DOHH2 (cell line): Measurements from ENCODE around the gene FAM156A.
"Not testable (repeated sequence)": the region's sequence is repeated elsewhere in the genome, so short reads cannot be mapped to it uniquely, and the experiment has no call there.

ENCODE experiments used
- H3F3A ChIP-seq: fragments of 200-600 bp; sonication (generic), shearing (Covaris generic); 2 replicates; pipeline ENCODE4 v1.6.0; 2016; ENCODE audit warnings: antibody characterized with exemption, mild to moderate bottlenecking; ENCODE audit not compliant: control insufficient read depth, insufficient read depth
- H3K27ac ChIP-seq: fragments of 200-600 bp; sonication (generic); 2 replicates; pipeline ENCODE4 v1.5.1; 2014; ENCODE audit warnings: low read depth, mild to moderate bottlenecking, low read length, moderate library complexity
- H3K27me3 ChIP-seq: fragments of 200-600 bp; sonication (generic); 2 replicates; pipeline ENCODE4 v1.6.1; 2014; ENCODE audit warnings: mild to moderate bottlenecking, low read length, mixed read lengths; ENCODE audit not compliant: control insufficient read depth
- H3K36me3 ChIP-seq: fragments of 200-600 bp; sonication (generic); 2 replicates; pipeline ENCODE4 v1.6.1; 2014; ENCODE audit warnings: mild to moderate bottlenecking, low read length, moderate library complexity, mixed read lengths; ENCODE audit not compliant: control insufficient read depth
- H3K4me1 ChIP-seq: fragments of 200-600 bp; sonication (generic); 2 replicates; pipeline ENCODE4 v1.6.1; 2014; ENCODE audit warnings: mild to moderate bottlenecking, low read length, mixed read lengths; ENCODE audit not compliant: control insufficient read depth
- H3K4me2 ChIP-seq: fragments of 200-600 bp; sonication (generic); 2 replicates; pipeline ENCODE4 v1.6.0; 2014; ENCODE audit warnings: mild to moderate bottlenecking, low read length, moderate library complexity
- H3K4me3 ChIP-seq: fragments of 200-600 bp; sonication (generic); 2 replicates; pipeline ENCODE4 v1.5.1; 2014; ENCODE audit warnings: mild to moderate bottlenecking, low read length, mixed read lengths
- H3K79me2 ChIP-seq: fragments of 200-600 bp; sonication (generic); 2 replicates; pipeline ENCODE4 v1.6.1; 2014; ENCODE audit warnings: mild to moderate bottlenecking, low read length, mixed read lengths; ENCODE audit not compliant: control insufficient read depth
- H3K9me2 ChIP-seq: fragments of 200-600 bp; sonication (generic); replicated peaks from 2 replicates; pipeline ENCODE4 v1.6.1; 2014; ENCODE audit warnings: mild to moderate bottlenecking, low read length, mixed read lengths; ENCODE audit not compliant: control insufficient read depth
- H3K9me3 ChIP-seq: fragments of 200-600 bp; sonication (generic); 2 replicates; pipeline ENCODE4 v1.6.1; 2014; ENCODE audit warnings: antibody characterized with exemption, low read length, mixed read lengths; ENCODE audit not compliant: control insufficient read depth, insufficient read depth
- H4K20me1 ChIP-seq: fragments of 200-600 bp; sonication (generic); 2 replicates; pipeline ENCODE4 v1.6.0; 2014; ENCODE audit warnings: low read depth, mild to moderate bottlenecking, antibody characterized with exemption, low read length, moderate library complexity; ENCODE audit not compliant: control insufficient read depth, insufficient read depth

FAM156A gene

GRCh38 chrX:52966993-52967738 lies 8.8 kb upstream of the FAM156A start:
- H3K9me3 ChIP-seq, H3K4me1 ChIP-seq, H3K36me3 ChIP-seq, H3K4me3 ChIP-seq, H3K9me2 ChIP-seq, H3F3A ChIP-seq, H3K4me2 ChIP-seq, H3K27me3 ChIP-seq, H4K20me1 ChIP-seq, H3K79me2 ChIP-seq, H3K27ac ChIP-seq: not testable (repeated sequence)

DNA sequence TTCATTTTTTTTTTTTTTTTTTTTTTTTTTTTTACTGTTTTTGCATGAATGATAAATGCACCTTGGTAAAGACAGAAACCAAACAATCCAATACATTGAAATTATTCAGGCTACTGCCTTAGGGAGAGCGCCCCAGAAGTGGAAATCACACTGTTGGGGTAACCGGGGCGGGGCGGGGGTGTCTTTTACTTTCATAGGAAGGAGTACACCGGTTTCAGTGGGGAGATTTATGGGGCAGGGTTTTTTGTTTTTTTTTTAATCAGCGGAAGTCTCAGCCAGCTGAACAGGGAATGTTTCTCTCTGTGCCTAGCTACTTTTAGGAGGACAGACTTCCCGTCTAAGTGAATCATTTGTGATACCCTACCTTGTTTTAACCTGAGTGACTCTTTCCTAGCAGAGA lies 643 bp upstream of the FAM156A start:
- not testable (repeated sequence) for H3K27ac ChIP-seq, H3K4me1 ChIP-seq, H3K36me3 ChIP-seq, H3F3A ChIP-seq, H3K9me2 ChIP-seq, H3K27me3 ChIP-seq, H3K9me3 ChIP-seq, H3K79me2 ChIP-seq, H3K4me3 ChIP-seq, H3K4me2 ChIP-seq, H4K20me1 ChIP-seq

- not testable (repeated sequence) for H3K9me2 ChIP-seq, H3F3A ChIP-seq, H3K9me3 ChIP-seq, H3K4me2 ChIP-seq, H3K27ac ChIP-seq, H3K4me3 ChIP-seq, H3K36me3 ChIP-seq, H3K4me1 ChIP-seq, H3K79me2 ChIP-seq, H4K20me1 ChIP-seq, H3K27me3 ChIP-seq
These were observed 8.4 kb downstream of the FAM156A start for GRCh38 chrX:52949884-52950283.

- H3F3A ChIP-seq, H3K36me3 ChIP-seq, H3K4me2 ChIP-seq, H3K27ac ChIP-seq, H3K4me1 ChIP-seq, H3K9me2 ChIP-seq, H3K79me2 ChIP-seq, H3K27me3 ChIP-seq, H4K20me1 ChIP-seq, H3K4me3 ChIP-seq, H3K9me3 ChIP-seq: not testable (repeated sequence)
These were observed 9.0 kb downstream of the FAM156A start for GRCh38 chrX:52949325-52949724.

DNA sequence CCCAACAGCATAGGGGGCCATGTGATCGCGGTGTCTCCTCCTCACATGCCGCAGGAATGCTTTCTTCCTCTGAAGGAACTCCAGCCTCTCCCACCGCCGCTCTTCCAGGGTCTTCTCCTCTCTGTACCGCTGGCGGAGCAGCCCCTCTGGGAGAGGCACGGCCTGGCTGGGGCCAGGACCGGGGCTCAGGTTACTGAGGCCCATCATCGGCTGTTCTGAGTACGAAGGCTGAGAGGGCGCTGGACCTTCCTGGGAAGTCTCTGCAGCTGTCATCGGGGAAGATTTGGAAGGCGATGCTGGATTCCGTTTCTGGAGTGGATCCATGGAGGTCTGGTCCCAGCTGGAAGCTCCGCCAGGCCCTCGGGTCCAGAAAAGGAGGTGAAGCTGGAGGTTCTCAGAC lies 10.1 kb downstream of the FAM156A start:
- H3K4me1 ChIP-seq, H3K27ac ChIP-seq, H3K9me3 ChIP-seq, H3K4me2 ChIP-seq, H3K27me3 ChIP-seq, H3K4me3 ChIP-seq, H3K79me2 ChIP-seq, H3K9me2 ChIP-seq, H3F3A ChIP-seq, H4K20me1 ChIP-seq, H3K36me3 ChIP-seq: not testable (repeated sequence)

- not testable (repeated sequence) for H3F3A ChIP-seq, H3K27ac ChIP-seq, H3K9me3 ChIP-seq, H3K36me3 ChIP-seq, H3K4me3 ChIP-seq, H3K9me2 ChIP-seq, H3K27me3 ChIP-seq, H3K79me2 ChIP-seq, H3K4me2 ChIP-seq, H4K20me1 ChIP-seq, H3K4me1 ChIP-seq
These were observed 10.8 kb downstream of the FAM156A start for GRCh38 chrX:52947501-52947900.

GRCh38 chrX:52945838-52946494 lies 12.4 kb downstream of the FAM156A start:
- not testable (repeated sequence) for H3K4me1 ChIP-seq, H3K27me3 ChIP-seq, H3K4me3 ChIP-seq, H3K36me3 ChIP-seq, H3F3A ChIP-seq, H3K9me3 ChIP-seq, H3K9me2 ChIP-seq, H4K20me1 ChIP-seq, H3K27ac ChIP-seq, H3K4me2 ChIP-seq, H3K79me2 ChIP-seq

- not testable (repeated sequence) for H3K4me3 ChIP-seq, H3K4me2 ChIP-seq, H4K20me1 ChIP-seq, H3K79me2 ChIP-seq, H3K9me3 ChIP-seq, H3K27me3 ChIP-seq, H3K27ac ChIP-seq, H3K9me2 ChIP-seq, H3K4me1 ChIP-seq, H3F3A ChIP-seq, H3K36me3 ChIP-seq
These were observed 16.6 kb downstream of the FAM156A start for GRCh38 chrX:52941728-52942127.
